Spleen (tissue), 7 donors: ENCODE results near the gene SDHAF4.

Experiments used
- POLR2A ChIP-seq, 3 donors: fragments of 450-650 bp; IDR thresholded peaks; one replicate each; pipeline ENCODE4 v1.5.1; 2017; ENCODE audit warnings: antibody characterized with exemption in 3 of 3, mild to moderate bottlenecking in 1 of 3
- TF ChIP-seq, protein P1 (sequence below), 11 experiments: fragments of 200-600 bp in 7 of 11; fragments of 450-650 bp in 4 of 11; sonication (generic) in 4 of 11; IDR thresholded peaks in 8 of 11; conservative IDR thresholded peaks in 3 of 11; 1 replicate in 7 of 11; 2 replicates in 4 of 11; pipeline versions ENCODE4 v1.4.0 to v1.8.0; 2016 to 2021; ENCODE audit warnings: antibody characterized with exemption in 11 of 11, inconsistent platforms in 4 of 11, mild to moderate bottlenecking in 1 of 11
- donor health status: DM: no; HTN: no; CAD: no; lungs with moderate emphysema.
- donor health status: DM: no; HTN: no; CAD: no.
- donor health status: DM: no; HTN: no; CAD: no.

DNA sequence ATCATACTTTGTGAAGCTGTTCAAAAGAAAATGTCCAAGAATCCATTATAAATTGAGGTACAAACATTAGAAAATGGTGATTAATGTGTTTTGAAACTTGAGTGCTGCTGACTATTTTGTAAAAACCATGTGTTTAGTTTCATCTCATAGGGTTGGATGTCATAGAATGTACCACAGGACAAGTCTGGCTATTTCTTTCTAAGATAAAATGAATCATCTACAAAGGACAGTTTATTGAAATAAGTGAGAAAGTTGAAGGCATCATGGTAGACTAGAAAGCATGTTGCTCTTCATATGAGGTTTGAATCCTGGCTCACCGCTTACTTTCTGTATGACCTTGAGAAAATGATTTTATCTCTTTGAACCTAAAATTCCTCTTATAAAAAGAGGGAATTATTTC is 71.7 kb downstream of the SDHAF4 start:
- no peak for TF ChIP-seq POLR2A (IDR thresholded peaks at IDR 0.05)
- TF ChIP-seq, protein P1, sequence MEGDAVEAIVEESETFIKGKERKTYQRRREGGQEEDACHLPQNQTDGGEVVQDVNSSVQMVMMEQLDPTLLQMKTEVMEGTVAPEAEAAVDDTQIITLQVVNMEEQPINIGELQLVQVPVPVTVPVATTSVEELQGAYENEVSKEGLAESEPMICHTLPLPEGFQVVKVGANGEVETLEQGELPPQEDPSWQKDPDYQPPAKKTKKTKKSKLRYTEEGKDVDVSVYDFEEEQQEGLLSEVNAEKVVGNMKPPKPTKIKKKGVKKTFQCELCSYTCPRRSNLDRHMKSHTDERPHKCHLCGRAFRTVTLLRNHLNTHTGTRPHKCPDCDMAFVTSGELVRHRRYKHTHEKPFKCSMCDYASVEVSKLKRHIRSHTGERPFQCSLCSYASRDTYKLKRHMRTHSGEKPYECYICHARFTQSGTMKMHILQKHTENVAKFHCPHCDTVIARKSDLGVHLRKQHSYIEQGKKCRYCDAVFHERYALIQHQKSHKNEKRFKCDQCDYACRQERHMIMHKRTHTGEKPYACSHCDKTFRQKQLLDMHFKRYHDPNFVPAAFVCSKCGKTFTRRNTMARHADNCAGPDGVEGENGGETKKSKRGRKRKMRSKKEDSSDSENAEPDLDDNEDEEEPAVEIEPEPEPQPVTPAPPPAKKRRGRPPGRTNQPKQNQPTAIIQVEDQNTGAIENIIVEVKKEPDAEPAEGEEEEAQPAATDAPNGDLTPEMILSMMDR (IDR thresholded peaks at IDR 0.05 in 8 of 11, conservative IDR thresholded peaks at IDR 0.05 in 3 of 11): no peak
